ENCODE measurements around the gene PIK3AP1. TPM values are rescaled to one million over a fixed set of nuclear protein-coding genes. Genes with fewer than 3 reads are reported as not detected.
"Not testable (repeated sequence)": the region's sequence is repeated elsewhere in the genome, so short reads cannot be mapped to it uniquely, and the experiment has no call there.

PIK3AP1 gene
- total RNA-seq, 1 experiment from 2014 or later = 1.6 TPM

DNA sequence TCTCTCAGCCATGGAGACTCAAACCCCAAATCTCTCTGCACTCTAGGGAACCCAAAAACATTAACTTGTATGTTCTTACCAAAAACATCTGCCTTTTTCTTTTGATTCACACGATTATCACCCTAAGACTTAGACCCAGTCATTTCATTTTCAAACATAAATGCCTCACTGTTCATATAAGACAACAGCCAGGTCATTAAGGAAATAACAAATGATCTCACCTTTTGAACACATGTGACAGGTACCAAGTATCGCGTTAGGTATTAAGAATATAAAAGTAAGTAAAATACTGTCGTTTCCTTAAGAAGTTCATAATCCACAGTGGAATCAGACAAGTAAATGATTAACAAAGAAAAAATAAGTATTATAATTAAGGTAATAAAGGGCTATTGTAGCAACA is 142.3 kb downstream of the PIK3AP1 start:
- ChIA-PET CTCF (no interaction called here), POLR2A (no interaction called here)
- peaks cover 23% of the 10 kb centered on the region for H3K4me1 Mint-ChIP-seq (ENCODE audit: low read depth, unreplicated experiment)
- no peaks in the 10 kb centered on the region; the same call in 1 of the 2 replicates for H3K36me3 ChIP-seq (ENCODE audit: control insufficient read depth, insufficient read depth, low read length)
- no peak overlapping the region for H3K4me3 Mint-ChIP-seq (ENCODE audit: unreplicated experiment)
- H3K36me3 Mint-ChIP-seq (ENCODE audit: insufficient read depth, unreplicated experiment) = peaks cover 28% of the 10 kb centered on the region
- no peak overlapping the region for H3K4me3 ChIP-seq (ENCODE audit: low read depth, low read length)
- DNase-seq = no peak
- H3K27me3 Mint-ChIP-seq (ENCODE audit: insufficient read depth, unreplicated experiment) = no peaks in the 10 kb centered on the region
- no peaks in the 10 kb centered on the region for H3K27me3 ChIP-seq (replicated peaks; ENCODE audit: control insufficient read depth, insufficient read depth, low read length)
- no peaks in the 10 kb centered on the region for H3K9me3 Mint-ChIP-seq (ENCODE audit: unreplicated experiment)
- no peak overlapping the region for H3K27ac Mint-ChIP-seq (ENCODE audit: unreplicated experiment)
- H3K9me3 ChIP-seq = no peaks in the 10 kb centered on the region
- intact Hi-C loops (cut with micrococcal nuclease; ENCODE audit: unreplicated experiment) = no loop called here
- no TSS peak for BruUV-seq (replicated peaks)
- TF ChIP-seq CTCF (IDR thresholded peaks at IDR 0.05; ENCODE audit: insufficient read depth in 1 of 2, low read depth in 1 of 2, low read length in 1 of 2, severe bottlenecking in 1 of 2, unreplicated experiment in 1 of 2) = no peak
- H3K4me1 ChIP-seq = peaks cover 19% of the 10 kb centered on the region; the same call in 1 of the 2 replicates

- H3K36me3 Mint-ChIP-seq (ENCODE audit: insufficient read depth, unreplicated experiment) = peaks cover 30% of the 10 kb centered on the region
- no peak overlapping the region for H3K4me3 Mint-ChIP-seq (ENCODE audit: unreplicated experiment)
- H3K27ac Mint-ChIP-seq (ENCODE audit: unreplicated experiment) = no peak overlapping the region
- no peaks in the 10 kb centered on the region; the same call in 1 of the 2 replicates for H3K36me3 ChIP-seq (ENCODE audit: control insufficient read depth, insufficient read depth, low read length)
- no peak for TF ChIP-seq CTCF (IDR thresholded peaks at IDR 0.05; ENCODE audit: insufficient read depth in 1 of 2, low read depth in 1 of 2, low read length in 1 of 2, severe bottlenecking in 1 of 2, unreplicated experiment in 1 of 2)
- no peak for DNase-seq
- intact Hi-C loops (cut with micrococcal nuclease; ENCODE audit: unreplicated experiment) = no loop called here
- H3K27me3 ChIP-seq (replicated peaks; ENCODE audit: control insufficient read depth, insufficient read depth, low read length) = no peaks in the 10 kb centered on the region
- peaks cover 19% of the 10 kb centered on the region; the same call in 1 of the 2 replicates for H3K4me1 ChIP-seq
- no peaks in the 10 kb centered on the region for H3K9me3 ChIP-seq
- peaks cover 23% of the 10 kb centered on the region for H3K4me1 Mint-ChIP-seq (ENCODE audit: low read depth, unreplicated experiment)
- no TSS peak for BruUV-seq (replicated peaks)
- H3K27me3 Mint-ChIP-seq (ENCODE audit: insufficient read depth, unreplicated experiment) = no peaks in the 10 kb centered on the region
- ChIA-PET CTCF (no interaction called here), POLR2A (no interaction called here)
- H3K9me3 Mint-ChIP-seq (ENCODE audit: unreplicated experiment) = no peaks in the 10 kb centered on the region
- H3K4me3 ChIP-seq (ENCODE audit: low read depth, low read length) = no peak overlapping the region
Measured at GRCh38 chr10:96577069-96577468, 143.2 kb downstream of the PIK3AP1 start.

GRCh38 chr10:96576277-96576980 is 143.9 kb downstream of the PIK3AP1 start:
- no peak for DNase-seq
- no peak for TF ChIP-seq CTCF (IDR thresholded peaks at IDR 0.05; ENCODE audit: insufficient read depth in 1 of 2, low read depth in 1 of 2, low read length in 1 of 2, severe bottlenecking in 1 of 2, unreplicated experiment in 1 of 2)
- H3K36me3 Mint-ChIP-seq (ENCODE audit: insufficient read depth, unreplicated experiment) = peaks cover 30% of the 10 kb centered on the region
- no peaks in the 10 kb centered on the region for H3K9me3 ChIP-seq
- H3K27me3 ChIP-seq (replicated peaks; ENCODE audit: control insufficient read depth, insufficient read depth, low read length) = no peaks in the 10 kb centered on the region
- H3K27ac Mint-ChIP-seq (ENCODE audit: unreplicated experiment) = no peak overlapping the region
- peaks cover 23% of the 10 kb centered on the region for H3K4me1 Mint-ChIP-seq (ENCODE audit: low read depth, unreplicated experiment)
- no peak overlapping the region for H3K4me3 ChIP-seq (ENCODE audit: low read depth, low read length)
- H3K36me3 ChIP-seq (ENCODE audit: control insufficient read depth, insufficient read depth, low read length) = no peaks in the 10 kb centered on the region; the same call in 1 of the 2 replicates
- POLR2A ChIA-PET = no interaction called here
- CTCF ChIA-PET = no interaction called here
- no TSS peak for BruUV-seq (replicated peaks)
- H3K4me1 ChIP-seq = peaks cover 16% of the 10 kb centered on the region; the same call in 1 of the 2 replicates
- intact Hi-C loops (cut with micrococcal nuclease; ENCODE audit: unreplicated experiment) = no loop called here
- H3K4me3 Mint-ChIP-seq (ENCODE audit: unreplicated experiment) = no peak overlapping the region
- H3K9me3 Mint-ChIP-seq (ENCODE audit: unreplicated experiment) = no peaks in the 10 kb centered on the region
- H3K27me3 Mint-ChIP-seq (ENCODE audit: insufficient read depth, unreplicated experiment) = no peaks in the 10 kb centered on the region

DNA sequence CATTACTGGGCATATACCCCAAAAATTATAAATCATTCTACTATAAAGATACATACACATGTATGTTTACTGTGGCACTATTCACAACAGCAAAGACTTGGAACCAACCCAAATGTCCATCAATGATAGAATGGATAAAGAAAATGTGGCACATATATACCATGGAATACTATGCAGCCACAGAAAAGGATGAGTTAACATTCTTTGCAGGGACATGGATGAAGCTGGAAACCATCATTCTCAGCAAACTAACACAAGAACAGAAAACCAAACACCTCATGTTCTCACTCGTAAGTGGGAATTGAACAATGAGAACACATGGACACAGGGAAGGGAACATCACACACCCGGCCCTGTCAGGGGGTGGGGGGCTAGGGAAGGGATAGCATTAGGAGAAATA is 145.8 kb downstream of the PIK3AP1 start:
- H3K4me3 Mint-ChIP-seq (ENCODE audit: unreplicated experiment); H3K4me3 ChIP-seq (ENCODE audit: low read depth, low read length); H3K27ac Mint-ChIP-seq (ENCODE audit: unreplicated experiment); H3K9me3 ChIP-seq; H3K27me3 Mint-ChIP-seq (ENCODE audit: insufficient read depth, unreplicated experiment); H3K27me3 ChIP-seq (replicated peaks; ENCODE audit: control insufficient read depth, insufficient read depth, low read length); BruUV-seq (replicated peaks); CTCF ChIA-PET; POLR2A ChIA-PET; intact Hi-C loops (cut with micrococcal nuclease; ENCODE audit: unreplicated experiment); DNase-seq; H3K4me1 ChIP-seq; H3K36me3 ChIP-seq (ENCODE audit: control insufficient read depth, insufficient read depth, low read length); H3K9me3 Mint-ChIP-seq (ENCODE audit: unreplicated experiment): not testable (repeated sequence)
- Mint-ChIP-seq H3K36me3 (ENCODE audit: insufficient read depth, unreplicated experiment) (peaks cover 36% of the 10 kb centered on the region), H3K4me1 (ENCODE audit: low read depth, unreplicated experiment) (peaks cover 12% of the 10 kb centered on the region)

All from Caco-2 (cell line).